ENCODE measurements around the gene NAGPA. TPM values are rescaled to one million over a fixed set of nuclear protein-coding genes. Genes with fewer than 3 reads are reported as not detected.
A peak's percentile ranks its signal among the peaks of the same experiment; 100 is the strongest.

The NAGPA gene
- polyA plus RNA-seq, 3 donors from 2014 or later, result 26.6 to 50.6 (median 37.2) TPM

GRCh38 chr16:5031601-5032000, 2.1 kb downstream of the NAGPA start:
- Mint-ChIP-seq H3K4me3 (peak overlapping the region in 3 of 5 donors; percentile 42 to 74 (median 58)), H3K27me3 (ENCODE audit: low read depth in 3 of 3) (peaks cover 3 to 8% (median 7%) of the 10 kb centered on the region in 3 donors), H3K9me3 (no peaks in the 10 kb centered on the region), H3K4me1 (peaks cover 16 to 21% of the 10 kb centered on the region in 2 donors), H3K36me3 (peaks cover 0 to 8% (median 4%) of the 10 kb centered on the region in 3 donors), H3K27ac (peak overlapping the region in 1 of 6 donors; percentile 42)
- no peak for DNase-seq

- Mint-ChIP-seq H3K4me3 (peak overlapping the region in 1 of 5 donors; percentile 7), H3K27me3 (ENCODE audit: low read depth in 3 of 3) (peaks cover 3 to 8% (median 7%) of the 10 kb centered on the region in 3 donors), H3K4me1 (peaks cover 16 to 21% of the 10 kb centered on the region in 2 donors), H3K9me3 (no peaks in the 10 kb centered on the region), H3K36me3 (peaks cover 0 to 8% (median 4%) of the 10 kb centered on the region in 3 donors), H3K27ac (no peak overlapping the region)
- DNase-seq, result no peak
These were observed 3.4 kb downstream of the NAGPA start for GRCh38 chr16:5030251-5030870.

- peaks cover 0 to 8% (median 4%) of the 10 kb centered on the region in 3 donors for H3K36me3 Mint-ChIP-seq
- H3K27me3 Mint-ChIP-seq (ENCODE audit: low read depth in 3 of 3), result peaks cover 3 to 5% (median 4%) of the 10 kb centered on the region in 3 donors
- no peak for DNase-seq
- H3K9me3 Mint-ChIP-seq, result no peaks in the 10 kb centered on the region
- H3K27ac Mint-ChIP-seq, result no peak overlapping the region
- H3K4me1 Mint-ChIP-seq, result peaks cover 10 to 11% of the 10 kb centered on the region in 2 donors
- no peak overlapping the region for H3K4me3 Mint-ChIP-seq
These were observed 4.7 kb downstream of the NAGPA start for GRCh38 chr16:5028950-5029475.

- peaks cover 0 to 3% (median 2%) of the 10 kb centered on the region in 3 donors for H3K27me3 Mint-ChIP-seq (ENCODE audit: low read depth in 3 of 3)
- H3K9me3 Mint-ChIP-seq, result no peaks in the 10 kb centered on the region
- H3K36me3 Mint-ChIP-seq, result peaks cover 0 to 8% (median 4%) of the 10 kb centered on the region in 3 donors
- H3K4me1 Mint-ChIP-seq, result peaks cover 2 to 5% of the 10 kb centered on the region in 2 donors
- no peak overlapping the region for H3K27ac Mint-ChIP-seq
- no peak overlapping the region for H3K4me3 Mint-ChIP-seq
- no peak for DNase-seq
These were observed 6.0 kb downstream of the NAGPA start for GRCh38 chr16:5027575-5028235.

DNA sequence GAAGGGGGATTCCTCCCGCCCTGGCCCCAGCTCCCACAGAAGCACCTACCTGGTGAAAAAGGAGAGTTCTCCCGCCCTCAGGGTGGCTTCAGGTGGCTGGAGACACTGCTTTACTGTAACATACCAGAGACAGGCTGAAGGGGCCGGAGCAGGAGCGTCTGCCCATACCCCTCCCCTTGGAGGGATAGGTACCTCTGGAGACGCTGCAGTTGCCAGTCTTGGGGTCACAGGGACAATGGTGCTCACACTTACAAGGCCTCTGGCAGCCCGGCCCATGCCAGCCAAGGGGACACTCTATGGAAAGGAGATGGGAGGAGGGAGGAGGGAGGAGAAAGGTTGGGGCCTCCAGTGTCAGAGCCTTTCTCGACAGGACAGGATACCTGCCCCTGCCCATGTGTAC, 6.6 kb downstream of the NAGPA start:
- peaks cover 0 to 8% (median 4%) of the 10 kb centered on the region in 3 donors for H3K36me3 Mint-ChIP-seq
- peaks cover 0 to 4% of the 10 kb centered on the region in 2 donors for H3K4me1 Mint-ChIP-seq
- H3K27ac Mint-ChIP-seq, result no peak overlapping the region
- H3K27me3 Mint-ChIP-seq (ENCODE audit: low read depth in 3 of 3), result peaks cover 0 to 3% (median 2%) of the 10 kb centered on the region in 3 donors
- H3K4me3 Mint-ChIP-seq, result no peak overlapping the region
- DNase-seq, result no peak
- no peaks in the 10 kb centered on the region for H3K9me3 Mint-ChIP-seq

DNA sequence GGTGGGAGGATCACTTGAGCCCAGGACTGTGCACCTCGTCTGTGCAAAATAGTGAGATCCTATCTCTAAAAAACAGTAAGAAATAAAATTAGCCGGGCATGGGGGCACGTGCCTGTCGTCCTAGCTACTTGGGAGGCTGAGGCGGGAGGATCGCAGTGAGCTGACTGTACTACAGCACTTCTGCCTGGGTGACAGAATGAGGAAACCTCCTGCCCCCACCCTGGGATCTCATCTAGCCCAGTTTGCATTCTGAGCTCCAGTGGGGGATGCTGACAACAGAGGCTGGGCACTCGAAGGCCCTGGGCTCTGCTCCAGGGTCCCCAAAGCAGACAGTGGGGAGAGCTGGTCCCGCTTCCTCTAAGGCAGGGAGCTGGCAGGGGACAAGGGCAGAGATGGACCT, 7.1 kb downstream of the NAGPA start:
- peaks cover 0 to 8% (median 4%) of the 10 kb centered on the region in 3 donors for H3K36me3 Mint-ChIP-seq
- H3K27me3 Mint-ChIP-seq (ENCODE audit: low read depth in 3 of 3), result peaks cover 0 to 3% (median 3%) of the 10 kb centered on the region in 3 donors
- peaks cover 0 to 2% of the 10 kb centered on the region in 2 donors for H3K4me1 Mint-ChIP-seq
- no peak for DNase-seq
- H3K9me3 Mint-ChIP-seq, result no peaks in the 10 kb centered on the region
- no peak overlapping the region for H3K4me3 Mint-ChIP-seq
- H3K27ac Mint-ChIP-seq, result no peak overlapping the region

DNA sequence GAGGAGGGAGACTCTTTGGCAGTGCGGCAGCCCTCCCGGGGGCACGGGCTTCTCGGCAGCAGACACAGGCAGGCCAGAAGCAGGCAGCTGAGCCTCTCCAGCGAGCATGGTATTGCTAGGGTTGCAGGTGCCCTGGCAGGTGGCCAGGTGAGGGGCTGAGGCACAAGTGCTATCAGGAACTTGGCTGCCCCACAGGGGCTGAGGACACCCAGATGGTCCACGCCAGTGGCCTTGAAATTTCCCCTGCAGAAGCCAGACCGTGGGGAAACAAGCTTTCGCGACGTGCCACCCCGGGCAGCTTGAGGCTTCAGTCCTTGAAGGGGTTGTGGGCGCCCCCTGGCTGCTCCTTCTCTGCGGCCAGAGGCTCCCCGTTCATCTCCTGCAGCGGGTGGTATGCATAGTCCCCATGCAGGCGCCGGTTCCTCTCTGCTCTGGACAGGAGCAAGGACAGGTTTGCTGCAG, 8.5 kb downstream of the NAGPA start:
- no peak for DNase-seq
- Mint-ChIP-seq H3K4me1 (peaks cover 0 to 2% of the 10 kb centered on the region in 2 donors), H3K9me3 (no peaks in the 10 kb centered on the region), H3K36me3 (peaks cover 0 to 4% (median 4%) of the 10 kb centered on the region in 3 donors), H3K27ac (no peak overlapping the region), H3K4me3 (no peak overlapping the region), H3K27me3 (ENCODE audit: low read depth in 3 of 3) (peaks cover 0 to 6% (median 2%) of the 10 kb centered on the region in 3 donors)

DNA sequence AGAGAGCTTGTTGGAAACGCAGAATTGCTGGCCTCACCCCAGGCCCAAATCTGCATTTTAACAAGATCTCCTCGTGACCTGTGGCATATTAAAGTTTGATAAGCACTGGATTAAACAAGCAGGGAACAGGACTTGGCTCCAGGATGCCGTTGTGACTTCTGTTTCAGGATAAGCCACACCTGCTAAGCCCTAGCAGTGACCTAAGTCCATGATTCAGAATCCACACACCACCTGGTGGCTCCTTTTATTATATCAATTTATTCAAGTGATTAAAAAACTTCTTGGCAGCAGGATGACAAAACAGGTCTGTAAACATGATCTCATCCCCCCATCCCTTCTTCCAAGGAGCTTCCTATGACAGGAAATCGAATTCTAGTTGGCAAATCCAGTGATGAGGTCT, 9.1 kb downstream of the NAGPA start:
- H3K4me3 Mint-ChIP-seq, result no peak overlapping the region

DNA sequence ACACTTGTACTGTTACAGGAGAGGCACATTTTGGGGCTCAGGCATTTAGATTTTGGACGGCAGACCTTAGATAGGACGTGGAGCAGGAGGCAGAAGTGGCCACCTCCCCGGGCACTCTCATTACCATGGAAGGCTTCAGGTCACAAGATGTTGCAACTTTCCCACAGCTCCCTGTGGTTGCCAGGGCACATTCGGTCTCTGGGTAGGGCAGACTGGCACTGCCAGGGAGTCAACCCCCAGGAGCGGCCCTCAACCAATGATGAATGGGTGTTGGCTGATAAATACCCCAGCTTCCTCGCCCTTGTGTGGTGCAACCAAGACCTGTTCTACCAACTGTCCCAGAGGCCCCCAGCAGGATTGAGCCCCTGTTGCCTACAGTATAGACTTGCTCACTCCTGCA, 11.2 kb downstream of the NAGPA start:
- Mint-ChIP-seq H3K4me3 (no peak overlapping the region), H3K36me3 (no peaks in the 10 kb centered on the region), H3K4me1 (no peaks in the 10 kb centered on the region), H3K27me3 (ENCODE audit: low read depth in 3 of 3) (peaks cover 0 to 4% (median 4%) of the 10 kb centered on the region in 3 donors), H3K27ac (no peak overlapping the region), H3K9me3 (no peaks in the 10 kb centered on the region)
- DNase-seq, result no peak

More for the DNA sequence above, 9.1 kb downstream of the NAGPA start:
- Mint-ChIP-seq H3K36me3 (peaks cover 0 to 4% (median 4%) of the 10 kb centered on the region in 3 donors), H3K27me3 (ENCODE audit: low read depth in 3 of 3) (peaks cover 0 to 6% (median 4%) of the 10 kb centered on the region in 3 donors), H3K27ac (no peak overlapping the region), H3K9me3 (no peaks in the 10 kb centered on the region), H3K4me1 (peaks cover 0 to 2% of the 10 kb centered on the region in 2 donors)
- DNase-seq, result no peak

DNA sequence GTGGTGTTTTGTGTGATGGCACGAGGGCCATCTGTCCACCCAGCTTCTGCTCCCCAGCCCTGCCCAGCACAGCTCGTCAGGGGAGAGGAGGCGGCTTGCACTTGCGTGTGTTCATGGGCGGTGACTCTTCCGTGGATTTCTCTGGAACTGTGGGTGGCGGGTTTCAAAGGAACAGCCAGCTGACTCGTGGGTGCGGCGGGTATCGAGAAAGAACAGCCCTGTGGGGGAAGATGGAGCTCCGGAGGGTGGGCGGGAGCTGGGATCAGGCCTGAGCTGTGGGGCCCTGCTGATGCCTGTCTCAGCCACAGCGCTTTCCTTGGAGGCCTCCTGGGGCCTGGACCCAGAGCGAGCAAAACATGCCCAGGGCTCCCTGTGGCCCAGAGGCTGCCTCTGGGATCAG, 13.2 kb downstream of the NAGPA start:
- Mint-ChIP-seq H3K36me3 (no peaks in the 10 kb centered on the region), H3K27me3 (ENCODE audit: low read depth in 3 of 3) (peaks cover 0 to 8% (median 4%) of the 10 kb centered on the region in 3 donors), H3K4me3 (no peak overlapping the region), H3K9me3 (no peaks in the 10 kb centered on the region), H3K4me1 (no peaks in the 10 kb centered on the region), H3K27ac (no peak overlapping the region)
- DNase-seq, result no peak

- no peak for DNase-seq
- no peak overlapping the region for H3K4me3 Mint-ChIP-seq
- no peaks in the 10 kb centered on the region for H3K4me1 Mint-ChIP-seq
- no peaks in the 10 kb centered on the region for H3K36me3 Mint-ChIP-seq
- H3K9me3 Mint-ChIP-seq, result no peaks in the 10 kb centered on the region
- H3K27ac Mint-ChIP-seq, result no peak overlapping the region
- peaks cover 0 to 12% (median 4%) of the 10 kb centered on the region in 3 donors for H3K27me3 Mint-ChIP-seq (ENCODE audit: low read depth in 3 of 3)
These were observed 14.0 kb downstream of the NAGPA start for GRCh38 chr16:5019775-5020174.

DNA sequence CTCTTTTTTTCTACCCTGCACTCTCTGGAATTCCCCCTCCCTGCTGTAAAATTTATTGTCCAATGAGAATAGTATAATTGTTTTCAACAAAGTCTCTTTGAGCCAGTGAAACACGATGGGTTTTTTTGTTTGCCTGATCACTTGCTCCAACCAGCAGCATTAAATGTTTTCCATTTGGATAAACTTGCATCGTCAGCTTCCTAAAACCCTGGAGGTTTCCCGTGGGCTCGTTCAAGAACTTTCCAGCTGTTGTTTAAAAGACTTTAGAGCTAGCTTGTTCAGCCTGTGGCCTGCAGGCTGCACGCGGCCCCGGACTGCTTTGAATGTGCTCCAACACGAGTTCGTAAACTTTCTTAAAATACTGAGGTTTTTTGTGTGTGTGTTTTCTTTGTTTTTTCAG, 14.9 kb downstream of the NAGPA start:
- Mint-ChIP-seq H3K4me3 (no peak overlapping the region), H3K9me3 (no peaks in the 10 kb centered on the region), H3K27ac (no peak overlapping the region), H3K36me3 (no peaks in the 10 kb centered on the region), H3K4me1 (no peaks in the 10 kb centered on the region), H3K27me3 (ENCODE audit: low read depth in 3 of 3) (peaks cover 0 to 13% (median 4%) of the 10 kb centered on the region in 3 donors)
- no peak for DNase-seq

- DNase-seq, result no peak
- Mint-ChIP-seq H3K9me3 (no peaks in the 10 kb centered on the region), H3K27ac (no peak overlapping the region), H3K27me3 (ENCODE audit: low read depth in 3 of 3) (peaks cover 0 to 11% (median 4%) of the 10 kb centered on the region in 3 donors), H3K4me1 (no peaks in the 10 kb centered on the region), H3K4me3 (no peak overlapping the region), H3K36me3 (no peaks in the 10 kb centered on the region)
These were observed 16.1 kb downstream of the NAGPA start for GRCh38 chr16:5017678-5017969.

- no peak overlapping the region for H3K4me3 Mint-ChIP-seq
- no peaks in the 10 kb centered on the region for H3K36me3 Mint-ChIP-seq
- no peaks in the 10 kb centered on the region for H3K4me1 Mint-ChIP-seq
- peaks cover 0 to 11% (median 4%) of the 10 kb centered on the region in 3 donors for H3K27me3 Mint-ChIP-seq (ENCODE audit: low read depth in 3 of 3)
- no peak for DNase-seq
- H3K27ac Mint-ChIP-seq, result no peak overlapping the region
- H3K9me3 Mint-ChIP-seq, result no peaks in the 10 kb centered on the region
These were observed 16.6 kb downstream of the NAGPA start for GRCh38 chr16:5016967-5017677.

Measured in immature natural killer cell (primary cell).